ENCODE results near the gene MYRF. TPM values are rescaled to one million over a fixed set of nuclear protein-coding genes. Genes with fewer than 3 reads are reported as not detected.
A peak's percentile ranks its signal among the peaks of the same experiment; 100 is the strongest.

MYRF gene
- total and polyA plus RNA-seq, 7 donors: 0.01 to 0.24 (median 0.11) TPM; not detected in 1

DNA sequence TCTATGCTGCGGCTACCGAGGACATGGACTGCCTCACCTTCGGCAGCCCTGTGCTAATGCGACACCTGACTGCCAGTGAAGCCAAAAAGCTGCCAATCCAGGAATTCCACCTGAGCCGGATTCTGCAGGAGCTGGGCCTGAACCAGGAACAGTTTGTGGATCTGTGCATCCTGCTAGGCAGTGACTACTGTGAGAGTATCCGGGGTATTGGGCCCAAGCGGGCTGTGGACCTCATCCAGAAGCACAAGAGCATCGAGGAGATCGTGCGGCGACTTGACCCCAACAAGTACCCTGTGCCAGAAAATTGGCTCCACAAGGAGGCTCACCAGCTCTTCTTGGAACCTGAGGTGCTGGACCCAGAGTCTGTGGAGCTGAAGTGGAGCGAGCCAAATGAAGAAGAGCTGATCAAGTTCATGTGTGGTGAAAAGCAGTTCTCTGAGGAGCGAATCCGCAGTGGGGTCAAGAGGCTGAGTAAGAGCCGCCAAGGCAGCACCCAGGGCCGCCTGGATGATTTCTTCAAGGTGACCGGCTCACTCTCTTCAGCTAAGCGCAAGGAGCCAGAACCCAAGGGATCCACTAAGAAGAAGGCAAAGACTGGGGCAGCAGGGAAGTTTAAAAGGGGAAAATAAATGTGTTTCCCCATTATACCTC, 43.6 kb downstream of the MYRF start:
- no peak overlapping the region for H3K27ac ChIP-seq
- peak in 1 of 2 donors; percentile 26 for DNase-seq
- peaks cover 0 to 8% of the 10 kb centered on the region in 2 donors for H3K36me3 ChIP-seq (ENCODE audit: insufficient read depth in 1 of 2, low read depth in 1 of 2)
- H3K27me3 ChIP-seq (ENCODE audit: insufficient read depth in 3 of 3, low read length in 2 of 3): no peaks in the 10 kb centered on the region
- H3K9me3 ChIP-seq: no peaks in the 10 kb centered on the region
- TF ChIP-seq CTCF (IDR thresholded peaks at IDR 0.05): no peak
- intact Hi-C loops (cut with DNase I): loop anchor here (2.0 to 10.0 kb wide), 7 partner anchors 76 to 313 kb away; partner anchors contain the start of gene BEST1 (in 1 of the 2)
- H3K4me3 ChIP-seq: no peak overlapping the region
- WGBS, 3 donors: 86 to 90% (median 89%) methylated on average over 16 to 18 of the region's 18 CpGs
- ATAC-seq: no peak
- peaks cover 19% of the 10 kb centered on the region for H3K4me1 ChIP-seq

GRCh38 chr11:61797263-61797944, 45.0 kb downstream of the MYRF start:
- Histone ChIP-seq H3K27me3 (ENCODE audit: insufficient read depth in 3 of 3, low read length in 2 of 3) (no peaks in the 10 kb centered on the region), H3K9me3 (no peaks in the 10 kb centered on the region), H3K36me3 (ENCODE audit: insufficient read depth in 1 of 2, low read depth in 1 of 2) (peaks cover 0 to 8% of the 10 kb centered on the region in 2 donors), H3K4me1 (peaks cover 11% of the 10 kb centered on the region), H3K4me3 (no peak overlapping the region), H3K27ac (peak overlapping the region; percentile 10)
- intact Hi-C loops (cut with DNase I): loop anchor here (2.0 to 10.0 kb wide), 7 partner anchors 75 to 311 kb away; partner anchors contain the start of gene BEST1 (in 1 of the 2)
- ATAC-seq (peak in 2 of 4 donors; percentile 47 to 48), DNase-seq (peak; percentile 66 to 77)
- TF ChIP-seq CTCF (IDR thresholded peaks at IDR 0.05): peak; percentile 90
- WGBS, 3 donors: 21 to 44% (median 27%) methylated on average over 3 of the region's 3 CpGs

DNA sequence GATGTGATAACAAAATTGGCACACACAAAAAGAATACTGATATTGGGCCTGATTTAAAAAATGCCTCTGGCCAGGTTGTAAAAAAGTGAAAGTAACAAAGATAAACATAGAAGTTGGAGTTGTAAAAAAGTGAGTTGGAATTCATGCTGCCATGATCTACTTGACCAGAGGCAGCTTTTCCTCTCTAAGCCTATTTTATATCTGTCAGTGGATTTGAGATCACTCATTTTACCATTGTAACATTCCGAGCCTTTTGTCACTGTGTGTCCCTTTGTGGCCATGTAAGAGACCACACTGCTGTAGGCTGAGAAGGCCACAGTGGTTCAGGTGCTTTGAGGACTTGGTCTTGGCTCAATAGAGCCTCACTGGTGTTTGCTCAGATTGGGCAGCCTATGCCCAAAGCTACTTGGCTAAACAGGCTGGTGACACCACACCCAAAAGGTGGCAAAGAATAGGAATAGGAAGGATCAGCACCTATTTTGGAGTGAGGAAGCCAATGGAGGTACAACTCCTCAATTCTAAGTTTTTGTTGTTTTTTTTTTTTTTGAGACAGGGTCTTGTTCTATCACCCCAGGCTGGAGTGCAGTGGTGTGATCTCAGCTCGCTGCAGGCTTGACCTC, 47.3 kb downstream of the MYRF start:
- Histone ChIP-seq H3K36me3 (ENCODE audit: insufficient read depth in 1 of 2, low read depth in 1 of 2) (peaks cover 2 to 16% of the 10 kb centered on the region in 2 donors), H3K27me3 (ENCODE audit: insufficient read depth in 3 of 3, low read length in 2 of 3) (no peaks in the 10 kb centered on the region), H3K9me3 (no peaks in the 10 kb centered on the region), H3K4me3 (no peak overlapping the region), H3K4me1 (peaks cover 4% of the 10 kb centered on the region), H3K27ac (no peak overlapping the region)
- DNase-seq (no peak), ATAC-seq (no peak)
- no peak for TF ChIP-seq CTCF (IDR thresholded peaks at IDR 0.05)
- 97 to 99% (median 97%) methylated on average over 2 of the region's 2 CpGs for WGBS, 3 donors
- intact Hi-C loops (cut with DNase I): loop anchor here (5.0 to 10.0 kb wide), 5 partner anchors 73 to 308 kb away; partner anchors contain the start of gene BEST1 (in 1 of the 2)

DNA sequence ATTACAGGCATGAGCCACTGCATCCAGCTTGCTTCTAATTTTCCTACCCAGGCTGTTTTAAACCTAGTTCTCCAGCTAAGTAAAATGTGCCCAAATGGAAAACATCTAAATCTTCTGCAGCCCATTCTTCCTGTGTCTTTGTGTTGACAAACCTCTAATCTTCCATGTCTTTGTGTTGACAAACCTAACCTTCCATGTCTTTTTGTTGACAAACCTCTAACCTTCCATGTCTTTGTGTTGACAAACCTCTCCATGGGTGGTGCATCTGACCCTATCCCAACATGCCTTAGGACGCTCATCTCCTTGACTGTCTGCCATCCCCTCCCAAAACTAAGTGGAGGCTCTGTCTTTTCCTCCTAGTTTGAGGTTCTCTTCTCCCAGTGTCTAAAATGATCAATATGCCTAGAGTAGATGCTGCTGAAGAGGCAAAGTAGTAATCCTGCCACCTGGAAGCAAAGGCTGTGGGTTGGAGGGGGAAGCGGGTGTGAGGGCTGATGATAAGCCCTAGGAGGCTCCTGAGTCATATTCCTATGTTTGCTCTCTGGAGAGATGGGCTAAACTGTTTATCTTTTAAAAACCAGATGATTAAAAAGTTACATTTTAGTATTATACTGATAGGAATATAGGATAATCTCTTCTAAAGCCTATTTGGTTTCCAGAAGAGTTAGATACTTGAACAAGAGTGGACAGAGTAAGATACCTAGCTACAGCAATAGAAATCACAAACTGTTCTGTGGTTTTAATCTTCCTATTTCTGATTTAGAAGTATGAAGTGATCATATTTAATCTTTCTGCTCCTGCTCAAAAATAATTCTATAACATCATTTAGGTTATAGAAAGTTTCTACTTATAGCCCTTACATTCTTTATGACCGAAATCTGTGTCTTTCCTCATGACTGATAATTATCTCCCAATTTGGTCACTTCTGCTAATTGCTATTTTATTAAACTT, 48.2 kb downstream of the MYRF start:
- 71 to 92% (median 85%) methylated on average over 3 of the region's 3 CpGs for WGBS, 3 donors
- peaks cover 2 to 18% of the 10 kb centered on the region in 2 donors for H3K36me3 ChIP-seq (ENCODE audit: insufficient read depth in 1 of 2, low read depth in 1 of 2)

More for the DNA sequence above, 48.2 kb downstream of the MYRF start:
- Histone ChIP-seq H3K27me3 (ENCODE audit: insufficient read depth in 3 of 3, low read length in 2 of 3) (no peaks in the 10 kb centered on the region), H3K4me1 (peaks cover 4% of the 10 kb centered on the region), H3K27ac (no peak overlapping the region), H3K9me3 (no peaks in the 10 kb centered on the region), H3K4me3 (no peak overlapping the region)
- no peak for TF ChIP-seq CTCF (IDR thresholded peaks at IDR 0.05)
- intact Hi-C loops (cut with DNase I): no loop called here
- ATAC-seq: no peak
- DNase-seq: no peak

Measured in psoas muscle (tissue), 8 donors.